K562 (cell line): ENCODE measurements around the gene SAFB. TPM values are rescaled to one million over a fixed set of nuclear protein-coding genes. Genes with fewer than 3 reads are reported as not detected.

Source experiments
- CHCHD3 ChIP-seq: fragments of 250-450 bp; sonication (Bioruptor Pico); IDR thresholded peaks from 2 replicates; pipeline ENCODE4 v2.1.2; 2022; ENCODE audit warnings: mild to moderate bottlenecking
- CHD1 ChIP-seq: fragments of 200-600 bp; sonication (generic); IDR thresholded peaks from one replicate; pipeline ENCODE4 v1.6.1; 2012; ENCODE audit warnings: mild to moderate bottlenecking, moderate library complexity, low read length, inconsistent platforms
- CREB1 ChIP-seq, 2 experiments: sonication (generic) in 1 of 2; formaldehyde crosslinking in 1 of 2; IDR thresholded peaks; 2 replicates each; pipeline versions ENCODE4 v1.6.1 to v1.8.0; 2012 to 2022; ENCODE audit warnings: inconsistent platforms in 1 of 2, mild to moderate bottlenecking in 1 of 2, missing genetic modification reagents in 1 of 2, moderate library complexity in 1 of 2
- DMBX1 ChIP-seq: fragments of 250-450 bp; sonication (Bioruptor Pico); IDR thresholded peaks from 2 replicates; pipeline ENCODE4 v1.8.0; 2022; ENCODE audit warnings: inconsistent platforms, mild to moderate bottlenecking, moderate library complexity, borderline replicate concordance
- DPF2 ChIP-seq: fragments of 450-650 bp; IDR thresholded peaks from 2 replicates; pipeline ENCODE4 v1.6.1; 2016
- ETV6 ChIP-seq, 3 experiments: fragments of 150-350 bp in 1 of 3; sonication (generic) in 1 of 3; formaldehyde crosslinking in 1 of 3; IDR thresholded peaks; 2 replicates each; pipeline versions ENCODE4 v1.6.1 to v1.8.0; 2014 to 2022; ENCODE audit warnings: borderline replicate concordance in 2 of 3, low read depth in 2 of 3, antibody characterized with exemption in 1 of 3, low read length in 1 of 3, mild to moderate bottlenecking in 1 of 3, missing genetic modification reagents in 1 of 3
- FOSL1 ChIP-seq: fragments of 200-800 bp; sonication (Bioruptor generic); conservative IDR thresholded peaks from 2 replicates; pipeline ENCODE4 v1.6.1; 2016; ENCODE audit warnings: missing genetic modification characterization, missing compliant biosample characterization
- PHF21A ChIP-seq: fragments of 450-650 bp; IDR thresholded peaks from 2 replicates; pipeline ENCODE4 v1.6.1; 2017; ENCODE audit warnings: low read depth, borderline replicate concordance
- PTRF ChIP-seq: fragments of 450-650 bp; IDR thresholded peaks from 2 replicates; pipeline ENCODE4 v1.6.1; 2016; ENCODE audit warnings: mild to moderate bottlenecking, missing genetic modification characterization, missing compliant biosample characterization
- SRF ChIP-seq, 2 experiments: fragments of 250-450, 450-650 bp in 1 of 2; sonication (Bioruptor Pico) in 1 of 2; sonication (generic) in 1 of 2; formaldehyde crosslinking; IDR thresholded peaks; 2 replicates each; pipeline versions ENCODE4 v1.5.0 to v1.5.1; 2020 to 2022; ENCODE audit warnings: mild to moderate bottlenecking in 1 of 2, missing genetic modification reagents in 1 of 2
- YBX1 ChIP-seq: fragments of 450-650 bp; IDR thresholded peaks from 2 replicates; pipeline ENCODE4 v1.7.1; 2016; ENCODE audit warnings: mild to moderate bottlenecking
- ZNF143 ChIP-seq: sonication (generic); formaldehyde crosslinking; IDR thresholded peaks from 2 replicates; pipeline ENCODE4 v1.9.0; 2022; ENCODE audit warnings: mild to moderate bottlenecking, missing genetic modification reagents
- ZNF436 ChIP-seq: fragments of 250-450, 450-650 bp; sonication (Bioruptor Pico); formaldehyde crosslinking; IDR thresholded peaks from 2 replicates; pipeline ENCODE4 v1.7.0; 2020; ENCODE audit warnings: mild to moderate bottlenecking
- ZNF589 ChIP-seq: fragments of 200-800 bp; sonication (Bioruptor generic); IDR thresholded peaks from 2 replicates; pipeline ENCODE4 v1.6.1; 2016; ENCODE audit warnings: low read depth, missing genetic modification characterization, missing compliant biosample characterization
- ZZZ3 ChIP-seq: fragments of 450-650 bp; IDR thresholded peaks from 2 replicates; pipeline ENCODE4 v1.6.1; 2016; ENCODE audit warnings: antibody characterized with exemption, mild to moderate bottlenecking, moderate library complexity
- polyA plus RNA-seq, 8 experiments: library from polyadenylated mRNA; depleted of rRNA in 4 of 8; stranded (reverse) in 5 of 8; unstranded in 3 of 8; fragments of >200 nt; fragmentation: Nextera tagmentation in 2 of 8; fragmentation: Illumina TruSeq in 1 of 8; extraction: Ambion mirVana in 2 of 8; extraction: Trizol in 1 of 8; gene quantifications; 2 replicates each; pipeline versions ENCODE4 v1.2.1 to v1.2.3, GENCODE V29; 2011 to 2014; ENCODE audit warnings: inconsistent platforms in 1 of 8, missing spikeins in 1 of 8
- total RNA-seq, 7 experiments: library from RNA; depleted of rRNA in 6 of 7; stranded (reverse); fragments of >200 nt in 6 of 7; fragmentation: Illumina TruSeq in 2 of 7; extraction: Trizol in 2 of 7; gene quantifications; 2 replicates each; pipeline versions ENCODE4 v1.2.1 to v1.2.3, GENCODE V29; 2011 to 2021; ENCODE audit warnings: low replicate concordance in 1 of 7
- TF ChIP-seq, protein P1 (sequence below): fragments of 450-650 bp; formaldehyde crosslinking; IDR thresholded peaks from 2 replicates; pipeline ENCODE4 v1.4.0; 2020; ENCODE audit warnings: mild to moderate bottlenecking, moderate library complexity
- TF ChIP-seq, protein P2 (sequence below): fragments of 200-400 bp; formaldehyde crosslinking; IDR thresholded peaks from 2 replicates; pipeline ENCODE4 v1.6.1; 2017; ENCODE audit warnings: mild to moderate bottlenecking, low read depth, low read length, moderate library complexity
- TF ChIP-seq, protein P3 (sequence below): sonication (generic); formaldehyde crosslinking; IDR thresholded peaks from 2 replicates; pipeline ENCODE4 v1.8.0; 2022; ENCODE audit warnings: missing genetic modification reagents, mild to moderate bottlenecking, moderate library complexity, borderline replicate concordance
- TF ChIP-seq, protein P4 (sequence below): fragments of 450-650 bp; conservative IDR thresholded peaks from 2 replicates; pipeline ENCODE4 v1.6.1; 2016; ENCODE audit warnings: missing genetic modification characterization, low read depth, mild to moderate bottlenecking, control low read depth, missing compliant biosample characterization

The SAFB gene
- total and polyA plus RNA-seq, 9 of the 15 experiments (the other 6 are each of a cell fraction or from before 2014, with no cell fraction given) = 1.1 to 151 (median 83.1) TPM

DNA sequence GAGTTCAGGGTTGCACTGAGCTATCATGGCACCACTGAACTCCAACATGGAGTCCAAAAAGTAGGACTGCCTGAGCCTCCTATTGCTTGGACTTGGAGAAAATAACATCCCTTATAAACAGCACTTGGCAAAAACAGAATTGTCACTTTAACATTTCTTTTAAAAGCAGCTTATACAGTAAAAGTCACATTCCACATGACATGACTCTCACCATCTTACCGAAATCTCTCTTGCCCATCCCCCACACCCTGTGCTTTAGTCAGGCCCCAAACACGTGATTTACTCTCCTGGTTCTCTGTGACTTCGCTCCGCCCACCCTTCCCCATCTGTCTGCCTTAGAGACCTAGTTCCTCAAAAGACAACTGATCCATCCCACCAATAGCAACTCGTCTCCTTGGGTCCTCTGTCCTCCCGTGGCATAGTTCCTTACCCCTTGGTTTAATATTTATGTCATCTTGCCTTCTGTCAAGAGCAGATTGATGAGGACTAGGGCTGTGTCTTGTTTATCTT is 4.6 kb downstream of the SAFB start (continued):
- peak; percentile 50 for TF ChIP-seq FOSL1 (tag)
- TF ChIP-seq DMBX1 = peak; percentile 99
- TF ChIP-seq, protein P1, sequence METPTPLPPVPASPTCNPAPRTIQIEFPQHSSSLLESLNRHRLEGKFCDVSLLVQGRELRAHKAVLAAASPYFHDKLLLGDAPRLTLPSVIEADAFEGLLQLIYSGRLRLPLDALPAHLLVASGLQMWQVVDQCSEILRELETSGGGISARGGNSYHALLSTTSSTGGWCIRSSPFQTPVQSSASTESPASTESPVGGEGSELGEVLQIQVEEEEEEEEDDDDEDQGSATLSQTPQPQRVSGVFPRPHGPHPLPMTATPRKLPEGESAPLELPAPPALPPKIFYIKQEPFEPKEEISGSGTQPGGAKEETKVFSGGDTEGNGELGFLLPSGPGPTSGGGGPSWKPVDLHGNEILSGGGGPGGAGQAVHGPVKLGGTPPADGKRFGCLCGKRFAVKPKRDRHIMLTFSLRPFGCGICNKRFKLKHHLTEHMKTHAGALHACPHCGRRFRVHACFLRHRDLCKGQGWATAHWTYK (CRISPR knock-in tag) = peak; percentile 97
- no peak for TF ChIP-seq ZNF143 (CRISPR knock-in tag)
- no peak for TF ChIP-seq SRF (CRISPR knock-in tag; IDR thresholded peaks at IDR 0.05)
- TF ChIP-seq PHF21A = no peak
- TF ChIP-seq, protein P2, sequence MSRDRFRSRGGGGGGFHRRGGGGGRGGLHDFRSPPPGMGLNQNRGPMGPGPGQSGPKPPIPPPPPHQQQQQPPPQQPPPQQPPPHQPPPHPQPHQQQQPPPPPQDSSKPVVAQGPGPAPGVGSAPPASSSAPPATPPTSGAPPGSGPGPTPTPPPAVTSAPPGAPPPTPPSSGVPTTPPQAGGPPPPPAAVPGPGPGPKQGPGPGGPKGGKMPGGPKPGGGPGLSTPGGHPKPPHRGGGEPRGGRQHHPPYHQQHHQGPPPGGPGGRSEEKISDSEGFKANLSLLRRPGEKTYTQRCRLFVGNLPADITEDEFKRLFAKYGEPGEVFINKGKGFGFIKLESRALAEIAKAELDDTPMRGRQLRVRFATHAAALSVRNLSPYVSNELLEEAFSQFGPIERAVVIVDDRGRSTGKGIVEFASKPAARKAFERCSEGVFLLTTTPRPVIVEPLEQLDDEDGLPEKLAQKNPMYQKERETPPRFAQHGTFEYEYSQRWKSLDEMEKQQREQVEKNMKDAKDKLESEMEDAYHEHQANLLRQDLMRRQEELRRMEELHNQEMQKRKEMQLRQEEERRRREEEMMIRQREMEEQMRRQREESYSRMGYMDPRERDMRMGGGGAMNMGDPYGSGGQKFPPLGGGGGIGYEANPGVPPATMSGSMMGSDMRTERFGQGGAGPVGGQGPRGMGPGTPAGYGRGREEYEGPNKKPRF = no peak
- no peak for TF ChIP-seq ETV6 (IDR thresholded peaks at IDR 0.05; ENCODE audit: borderline replicate concordance in 1 of 2, low read depth in 2 of 2, low read length in 1 of 2)
- no peak for TF ChIP-seq ETV6 (CRISPR knock-in tag; IDR thresholded peaks at IDR 0.05; ENCODE audit: borderline replicate concordance)
- TF ChIP-seq CHD1 = no peak
- TF ChIP-seq, protein P3, sequence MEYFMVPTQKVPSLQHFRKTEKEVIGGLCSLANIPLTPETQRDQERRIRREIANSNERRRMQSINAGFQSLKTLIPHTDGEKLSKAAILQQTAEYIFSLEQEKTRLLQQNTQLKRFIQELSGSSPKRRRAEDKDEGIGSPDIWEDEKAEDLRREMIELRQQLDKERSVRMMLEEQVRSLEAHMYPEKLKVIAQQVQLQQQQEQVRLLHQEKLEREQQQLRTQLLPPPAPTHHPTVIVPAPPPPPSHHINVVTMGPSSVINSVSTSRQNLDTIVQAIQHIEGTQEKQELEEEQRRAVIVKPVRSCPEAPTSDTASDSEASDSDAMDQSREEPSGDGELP (CRISPR knock-in tag) = no peak; the same call in 1 of the 2 replicates
- peak; percentile 98 for TF ChIP-seq ZNF589 (CRISPR knock-in tag)
- TF ChIP-seq DPF2 = peak; percentile 61; the same call in 1 of the 2 replicates
- TF ChIP-seq CHCHD3 = no peak
- TF ChIP-seq, protein P4, sequence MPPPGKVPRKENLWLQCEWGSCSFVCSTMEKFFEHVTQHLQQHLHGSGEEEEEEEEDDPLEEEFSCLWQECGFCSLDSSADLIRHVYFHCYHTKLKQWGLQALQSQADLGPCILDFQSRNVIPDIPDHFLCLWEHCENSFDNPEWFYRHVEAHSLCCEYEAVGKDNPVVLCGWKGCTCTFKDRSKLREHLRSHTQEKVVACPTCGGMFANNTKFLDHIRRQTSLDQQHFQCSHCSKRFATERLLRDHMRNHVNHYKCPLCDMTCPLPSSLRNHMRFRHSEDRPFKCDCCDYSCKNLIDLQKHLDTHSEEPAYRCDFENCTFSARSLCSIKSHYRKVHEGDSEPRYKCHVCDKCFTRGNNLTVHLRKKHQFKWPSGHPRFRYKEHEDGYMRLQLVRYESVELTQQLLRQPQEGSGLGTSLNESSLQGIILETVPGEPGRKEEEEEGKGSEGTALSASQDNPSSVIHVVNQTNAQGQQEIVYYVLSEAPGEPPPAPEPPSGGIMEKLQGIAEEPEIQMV (tag) = peak; percentile 92
- TF ChIP-seq YBX1 = no peak
- TF ChIP-seq ZZZ3 = no peak
- no peak for TF ChIP-seq ZNF436 (CRISPR knock-in tag)
- peak; percentile 94 for TF ChIP-seq PTRF
- TF ChIP-seq CREB1 (IDR thresholded peaks at IDR 0.05) = no peak
- no peak for TF ChIP-seq CREB1 (CRISPR knock-in tag; IDR thresholded peaks at IDR 0.05)
